B cell (primary cell): ENCODE measurements around the gene DCAF8L2. TPM values are rescaled to one million over a fixed set of nuclear protein-coding genes. Genes with fewer than 3 reads are reported as not detected.

Experiments
- ATAC-seq: fragments of 200-7000 bp; cut with Tn5 transposase; one replicate; pipeline ENCODE4 v1.10.0; 2021; ENCODE audit warnings: low read depth, mild to moderate bottlenecking, moderate number of reproducible peaks, moderate library complexity
- CTCF ChIA-PET: fragments of 350-600 bp; sonication (Branson Sonifier 250); formaldehyde crosslinking; loops from one replicate; lab custom pipeline; 2021; ENCODE audit warnings: antibody characterized with exemption, inconsistent platforms; lab: Charles Lee
- POLR2A ChIA-PET: fragments of 350-600 bp; sonication (Branson Sonifier 250); formaldehyde crosslinking; loops from one replicate; lab custom pipeline; 2021; ENCODE audit warnings: antibody characterized with exemption; lab: Charles Lee
- DNase-seq: peaks from one replicate; pipeline ENCODE4 v3.0.0; 2013
- H2AFZ ChIP-seq: 2 replicates; pipeline ENCODE4 v1.6.1; 2012; ENCODE audit warnings: mild to moderate bottlenecking, low read depth, low read length; ENCODE audit not compliant: insufficient read depth, poor library complexity, severe bottlenecking
- H3K27ac ChIP-seq, 2 donors: 1 replicate in 1 of 2; 2 replicates in 1 of 2; pipeline ENCODE4 v1.5.1; 2012 to 2013; ENCODE audit warnings: low read length in 2 of 2, mild to moderate bottlenecking in 2 of 2, moderate library complexity in 1 of 2
- H3K27me3 ChIP-seq, 4 experiments: fragments of 200-600 bp in 1 of 4; sonication (generic) in 1 of 4; replicated peaks in 1 of 4; 1 replicate in 2 of 4; 2 replicates in 2 of 4; pipeline versions ENCODE4 v1.6.1 to v1.7.0; 2013 to 2016; ENCODE audit warnings: low read length in 3 of 4, mild to moderate bottlenecking in 2 of 4, mixed read lengths in 1 of 4, moderate library complexity in 1 of 4; ENCODE audit not compliant: insufficient read depth in 4 of 4, control insufficient read depth in 3 of 4; ENCODE audit errors: control extremely low read depth in 1 of 4
- H3K36me3 ChIP-seq, 2 experiments: replicated peaks in 1 of 2; 1 replicate in 1 of 2; 2 replicates in 1 of 2; pipeline versions ENCODE4 v1.6.1 to v1.7.1; 2013; ENCODE audit warnings: low read length in 1 of 2; ENCODE audit not compliant: insufficient read depth in 2 of 2, control insufficient read depth in 1 of 2; ENCODE audit errors: control extremely low read depth in 1 of 2, extremely low read depth in 1 of 2
- H3K4me1 ChIP-seq, 2 donors: fragments of 200-600 bp in 1 of 2; sonication (generic) in 1 of 2; 1 replicate in 1 of 2; 2 replicates in 1 of 2; pipeline versions ENCODE4 v1.5.1 to v1.6.1; 2013 to 2017; ENCODE audit warnings: low read length in 2 of 2; ENCODE audit not compliant: control insufficient read depth in 2 of 2, insufficient read depth in 2 of 2
- H3K4me2 ChIP-seq: replicated peaks from 2 replicates; pipeline ENCODE3; 2012; ENCODE audit warnings: mild to moderate bottlenecking, low read depth, low read length; ENCODE audit not compliant: poor library complexity, severe bottlenecking
- H3K4me3 ChIP-seq, 5 experiments: fragments of 200-600 bp in 1 of 5; sonication (generic) in 1 of 5; 1 replicate in 3 of 5; 2 replicates in 2 of 5; pipeline versions ENCODE4 v1.5.1 to v1.7.0; 2011 to 2016; ENCODE audit warnings: low read length in 4 of 5, mild to moderate bottlenecking in 4 of 5, low read depth in 2 of 5, control low read depth in 1 of 5, moderate library complexity in 1 of 5; ENCODE audit not compliant: insufficient read depth in 1 of 5; ENCODE audit errors: control extremely low read depth in 1 of 5, extremely low read depth in 1 of 5
- H3K79me2 ChIP-seq: fragments of 200-600 bp; sonication (generic); one replicate; pipeline ENCODE4 v1.6.0; 2016; ENCODE audit warnings: low read length; ENCODE audit not compliant: control insufficient read depth, insufficient read depth
- H3K9ac ChIP-seq: fragments of 200-600 bp; sonication (generic); 2 replicates; pipeline ENCODE4 v1.6.1; 2017; ENCODE audit warnings: mild to moderate bottlenecking, low read length, moderate library complexity
- H3K9me3 ChIP-seq, 3 donors: one replicate each; pipeline versions ENCODE4 v1.6.1 to v1.7.1; 2013; ENCODE audit warnings: low read length in 2 of 3; ENCODE audit not compliant: control insufficient read depth in 2 of 3, insufficient read depth in 1 of 3; ENCODE audit errors: control extremely low read depth in 1 of 3
- H4K20me1 ChIP-seq: 2 replicates; pipeline ENCODE4 v1.6.0; 2012; ENCODE audit warnings: mild to moderate bottlenecking, low read length; ENCODE audit not compliant: insufficient read depth, control insufficient read depth, poor library complexity, severe bottlenecking
- H3K27ac Mint-ChIP-seq: one replicate; pipeline ENCODE4 v1.8.0; 2021; ENCODE audit warnings: mixed read lengths
- H3K27me3 Mint-ChIP-seq: one replicate; pipeline ENCODE4 v1.8.0; 2021; ENCODE audit warnings: mixed read lengths
- H3K4me1 Mint-ChIP-seq: one replicate; pipeline ENCODE4 v1.8.0; 2021; ENCODE audit warnings: mixed read lengths
- H3K4me3 Mint-ChIP-seq: one replicate; pipeline ENCODE4 v1.8.0; 2021; ENCODE audit warnings: mixed read lengths
- H3K9me3 Mint-ChIP-seq: one replicate; pipeline ENCODE4 v1.8.0; 2022; ENCODE audit warnings: mixed read lengths; ENCODE audit not compliant: insufficient read depth
- EZH2 ChIP-seq: IDR thresholded peaks from 2 replicates; pipeline ENCODE4 v1.6.1; 2012; ENCODE audit warnings: borderline replicate concordance, low read depth, mild to moderate bottlenecking, moderate library complexity, low read length; ENCODE audit not compliant: insufficient read depth, poor library complexity, severe bottlenecking
- WGBS: methylation state at CpG from one replicate; pipeline ENCODE4 v1.1.5; 2013; ENCODE audit warnings: missing lambda C conversion rate; ENCODE audit not compliant: insufficient coverage; 5-methylcytosine and 5-hydroxymethylcytosine counted together
- intact Hi-C: fragments of 100-400 bp; cut with micrococcal nuclease; formaldehyde crosslinking; loops from one replicate; pipeline ENCODE4 v1.10.0; 2022
- polyA plus RNA-seq: library from polyadenylated mRNA; depleted of rRNA; stranded (reverse); fragments of >200 nt; gene quantifications from 2 replicates; pipeline ENCODE4 v1.2.3, GENCODE V29; 2012
- total RNA-seq, 2 donors: library from RNA; stranded (reverse); fragments of 120-200 nt in 1 of 2; gene quantifications; 1 replicate in 1 of 2; 2 replicates in 1 of 2; pipeline versions ENCODE4 v1.2.3 to v1.2.4, GENCODE V29; 2013 to 2022
- TF ChIP-seq, protein P1 (sequence below): fragments of 200-600 bp; IDR thresholded peaks from one replicate; pipeline ENCODE4 v1.8.0; 2022; ENCODE audit warnings: antibody characterized with exemption, mild to moderate bottlenecking

DCAF8L2 gene
- total and polyA plus RNA-seq, 2 donors (not counting 1 experiment from before 2014, with no cell fraction given), result not detected

DNA sequence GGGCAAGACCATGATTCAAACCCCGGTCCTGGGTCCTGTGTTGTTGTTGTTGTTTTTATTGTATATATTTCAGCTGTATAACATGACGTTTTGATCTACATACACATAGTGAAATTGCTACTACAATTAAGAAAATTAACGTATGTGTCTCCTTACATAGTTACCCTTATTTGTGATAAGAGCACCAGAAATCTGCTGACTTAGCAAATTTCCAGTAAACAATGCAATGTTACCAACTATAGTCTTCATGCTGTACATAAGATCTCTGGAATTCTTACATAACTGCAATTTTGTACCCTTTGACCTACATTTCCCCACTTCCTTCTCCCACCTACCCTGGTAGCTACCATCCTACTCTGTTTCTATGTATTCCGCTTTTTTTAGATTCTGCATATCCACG, 141.8 kb downstream of the DCAF8L2 start:
- H3K9me3 Mint-ChIP-seq, result no peaks in the 10 kb centered on the region
- CTCF ChIA-PET, result no interaction called here

DNA sequence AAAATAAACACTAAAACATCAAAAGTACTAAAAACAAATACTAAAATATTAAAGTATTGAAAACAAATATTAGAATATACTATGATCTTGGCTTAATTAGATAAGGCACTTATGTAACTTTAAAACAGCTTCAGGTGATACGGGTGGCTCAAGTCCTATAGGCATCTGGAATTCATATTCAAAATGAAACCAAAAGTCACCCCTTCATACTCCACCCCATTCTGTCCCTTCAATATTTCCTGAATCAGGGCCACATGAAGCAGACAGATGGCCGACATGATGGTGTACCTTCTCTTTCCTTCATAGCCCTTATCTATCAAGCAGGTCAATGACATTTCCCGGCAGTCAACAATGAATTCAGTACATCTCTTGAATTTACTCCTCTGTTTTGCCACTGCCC, 145.8 kb downstream of the DCAF8L2 start:
- no peak overlapping the region for H3K4me2 ChIP-seq
- ATAC-seq (no peak), DNase-seq (no peak)
- Mint-ChIP-seq H3K9me3 (no peaks in the 10 kb centered on the region), H3K27me3 (no peaks in the 10 kb centered on the region), H3K4me1 (no peaks in the 10 kb centered on the region), H3K4me3 (no peak overlapping the region), H3K27ac (no peak overlapping the region)
- H3K4me1 ChIP-seq, result no peaks in the 10 kb centered on the region
- no peaks in the 10 kb centered on the region for H3K36me3 ChIP-seq
- WGBS, result 88% methylated on average over 2 of the region's 3 CpGs
- intact Hi-C loops, result no loop called here
- ChIA-PET CTCF (no interaction called here), POLR2A (no interaction called here)
- no peaks in the 10 kb centered on the region for H3K27me3 ChIP-seq
- no peaks in the 10 kb centered on the region for H3K9me3 ChIP-seq
- no peak for TF ChIP-seq EZH2
- TF ChIP-seq, protein P1, sequence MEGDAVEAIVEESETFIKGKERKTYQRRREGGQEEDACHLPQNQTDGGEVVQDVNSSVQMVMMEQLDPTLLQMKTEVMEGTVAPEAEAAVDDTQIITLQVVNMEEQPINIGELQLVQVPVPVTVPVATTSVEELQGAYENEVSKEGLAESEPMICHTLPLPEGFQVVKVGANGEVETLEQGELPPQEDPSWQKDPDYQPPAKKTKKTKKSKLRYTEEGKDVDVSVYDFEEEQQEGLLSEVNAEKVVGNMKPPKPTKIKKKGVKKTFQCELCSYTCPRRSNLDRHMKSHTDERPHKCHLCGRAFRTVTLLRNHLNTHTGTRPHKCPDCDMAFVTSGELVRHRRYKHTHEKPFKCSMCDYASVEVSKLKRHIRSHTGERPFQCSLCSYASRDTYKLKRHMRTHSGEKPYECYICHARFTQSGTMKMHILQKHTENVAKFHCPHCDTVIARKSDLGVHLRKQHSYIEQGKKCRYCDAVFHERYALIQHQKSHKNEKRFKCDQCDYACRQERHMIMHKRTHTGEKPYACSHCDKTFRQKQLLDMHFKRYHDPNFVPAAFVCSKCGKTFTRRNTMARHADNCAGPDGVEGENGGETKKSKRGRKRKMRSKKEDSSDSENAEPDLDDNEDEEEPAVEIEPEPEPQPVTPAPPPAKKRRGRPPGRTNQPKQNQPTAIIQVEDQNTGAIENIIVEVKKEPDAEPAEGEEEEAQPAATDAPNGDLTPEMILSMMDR, result no peak
- no peak overlapping the region for H3K4me3 ChIP-seq
- H4K20me1 ChIP-seq, result no peaks in the 10 kb centered on the region
- H3K79me2 ChIP-seq, result no peaks in the 10 kb centered on the region
- H3K27ac ChIP-seq, result no peak overlapping the region
- H3K9ac ChIP-seq, result no peak overlapping the region
- H2AFZ ChIP-seq, result no peak overlapping the region

More for the DNA sequence above, 141.8 kb downstream of the DCAF8L2 start:
- H2AFZ ChIP-seq, result no peak overlapping the region
- Mint-ChIP-seq H3K27ac (no peak overlapping the region), H3K4me1 (no peaks in the 10 kb centered on the region), H3K4me3 (no peak overlapping the region), H3K27me3 (no peaks in the 10 kb centered on the region)
- no peaks in the 10 kb centered on the region for H4K20me1 ChIP-seq
- H3K4me3 ChIP-seq, result no peak overlapping the region
- POLR2A ChIA-PET, result no interaction called here
- H3K36me3 ChIP-seq, result no peaks in the 10 kb centered on the region
- H3K27me3 ChIP-seq, result no peaks in the 10 kb centered on the region
- DNase-seq, result no peak
- H3K27ac ChIP-seq, result no peak overlapping the region
- no peaks in the 10 kb centered on the region for H3K4me1 ChIP-seq
- H3K79me2 ChIP-seq, result no peaks in the 10 kb centered on the region
- TF ChIP-seq, protein P1, result no peak
- TF ChIP-seq EZH2, result no peak
- no peak overlapping the region for H3K9ac ChIP-seq
- intact Hi-C loops, result no loop called here
- WGBS, result no CpG with 5 or more reads among the region's 5 CpGs
- ATAC-seq, result no peak
- no peaks in the 10 kb centered on the region for H3K9me3 ChIP-seq
- no peak overlapping the region for H3K4me2 ChIP-seq
